ENCODE measurements around the gene SYNDIG1L.

SYNDIG1L gene

GRCh38 chr14:74364271-74364880 is 61.6 kb downstream of the SYNDIG1L start:
- TF ChIP-seq CTCF (conservative IDR thresholded peaks at IDR 0.05; ENCODE audit: low read depth, low read length): no peak
- H3K4me3 ChIP-seq (ENCODE audit: low read depth, low read length): no peak overlapping the region
- DNase-seq (ENCODE audit: low read depth): no peak

- peak; percentile 98 for TF ChIP-seq CTCF (conservative IDR thresholded peaks at IDR 0.05; ENCODE audit: low read depth, low read length)
- no peak overlapping the region for H3K4me3 ChIP-seq (ENCODE audit: low read depth, low read length)
- peak; percentile 86 for DNase-seq (ENCODE audit: low read depth)
Measured at GRCh38 chr14:74362361-74362915, 63.6 kb downstream of the SYNDIG1L start.

GRCh38 chr14:74360163-74360562 is 65.8 kb downstream of the SYNDIG1L start:
- H3K4me3 ChIP-seq (ENCODE audit: low read depth, low read length): no peak overlapping the region
- no peak for DNase-seq (ENCODE audit: low read depth)
- no peak for TF ChIP-seq CTCF (conservative IDR thresholded peaks at IDR 0.05; ENCODE audit: low read depth, low read length)

GRCh38 chr14:74358176-74358829 is 67.7 kb downstream of the SYNDIG1L start:
- TF ChIP-seq CTCF (conservative IDR thresholded peaks at IDR 0.05; ENCODE audit: low read depth, low read length): no peak
- DNase-seq (ENCODE audit: low read depth): no peak
- H3K4me3 ChIP-seq (ENCODE audit: low read depth, low read length): no peak overlapping the region

GRCh38 chr14:74357585-74357984 is 68.4 kb downstream of the SYNDIG1L start:
- no peak for DNase-seq (ENCODE audit: low read depth)
- no peak for TF ChIP-seq CTCF (conservative IDR thresholded peaks at IDR 0.05; ENCODE audit: low read depth, low read length)
- H3K4me3 ChIP-seq (ENCODE audit: low read depth, low read length): no peak overlapping the region

- no peak for TF ChIP-seq CTCF (conservative IDR thresholded peaks at IDR 0.05; ENCODE audit: low read depth, low read length)
- no peak for DNase-seq (ENCODE audit: low read depth)
- no peak overlapping the region for H3K4me3 ChIP-seq (ENCODE audit: low read depth, low read length)
Measured at GRCh38 chr14:74356892-74357575, 69.0 kb downstream of the SYNDIG1L start.
